Sigmoid colon (tissue), 4 donors: Measurements from ENCODE around the gene OPRM1.

Experiments
- CTCF ChIP-seq, 4 experiments: fragments of 450-650 bp in 3 of 4; fragments of 200-600 bp in 1 of 4; IDR thresholded peaks; one replicate each; pipeline ENCODE4 v1.5.1; 2016 to 2019; ENCODE audit warnings: antibody characterized with exemption in 4 of 4, mild to moderate bottlenecking in 3 of 4, moderate library complexity in 2 of 4
- POLR2A ChIP-seq, 2 donors: fragments of 450-650 bp; IDR thresholded peaks; one replicate each; pipeline ENCODE4 v1.6.1; 2016; ENCODE audit warnings: antibody characterized with exemption in 2 of 2, mild to moderate bottlenecking in 2 of 2, moderate library complexity in 2 of 2
- POLR2AphosphoS5 ChIP-seq, 4 donors: sonication (generic); formaldehyde crosslinking; IDR thresholded peaks; one replicate each; pipeline ENCODE4 v1.6.1; 2017; ENCODE audit warnings: antibody characterized with exemption in 4 of 4

- TF ChIP-seq POLR2A (IDR thresholded peaks at IDR 0.05) (no peak), CTCF (IDR thresholded peaks at IDR 0.05) (no peak), POLR2AphosphoS5 (IDR thresholded peaks at IDR 0.05) (no peak)
Measured at GRCh38 chr6:154241581-154241980, 202.5 kb downstream of the OPRM1 start.
